NCI-H345 (cell line): ENCODE data around the gene NALCN.

Experiments
- DNase-seq: peaks from one replicate; lab custom pipeline; 2025; lab: John Stamatoyannopoulos, UW

NALCN gene

DNA sequence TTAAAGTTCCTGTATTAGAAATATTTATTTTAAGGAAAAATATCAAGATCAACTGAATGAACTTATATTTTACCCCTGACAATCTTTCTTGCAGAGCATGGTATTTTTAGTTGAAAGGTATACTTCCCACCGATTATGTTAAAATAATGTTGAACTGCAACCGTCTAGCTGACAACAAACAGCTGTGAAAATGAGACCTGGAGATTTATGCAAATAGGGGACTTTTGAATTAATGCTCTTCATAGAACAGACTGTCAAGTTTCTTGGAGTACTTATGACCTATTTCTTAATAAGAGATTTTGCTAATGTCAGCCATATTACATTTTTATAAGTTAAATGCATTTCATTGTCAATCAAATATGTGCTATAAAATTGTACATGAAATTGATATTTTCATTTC lies 210.9 kb downstream of the NALCN start:
- DNase-seq, result no peak

DNA sequence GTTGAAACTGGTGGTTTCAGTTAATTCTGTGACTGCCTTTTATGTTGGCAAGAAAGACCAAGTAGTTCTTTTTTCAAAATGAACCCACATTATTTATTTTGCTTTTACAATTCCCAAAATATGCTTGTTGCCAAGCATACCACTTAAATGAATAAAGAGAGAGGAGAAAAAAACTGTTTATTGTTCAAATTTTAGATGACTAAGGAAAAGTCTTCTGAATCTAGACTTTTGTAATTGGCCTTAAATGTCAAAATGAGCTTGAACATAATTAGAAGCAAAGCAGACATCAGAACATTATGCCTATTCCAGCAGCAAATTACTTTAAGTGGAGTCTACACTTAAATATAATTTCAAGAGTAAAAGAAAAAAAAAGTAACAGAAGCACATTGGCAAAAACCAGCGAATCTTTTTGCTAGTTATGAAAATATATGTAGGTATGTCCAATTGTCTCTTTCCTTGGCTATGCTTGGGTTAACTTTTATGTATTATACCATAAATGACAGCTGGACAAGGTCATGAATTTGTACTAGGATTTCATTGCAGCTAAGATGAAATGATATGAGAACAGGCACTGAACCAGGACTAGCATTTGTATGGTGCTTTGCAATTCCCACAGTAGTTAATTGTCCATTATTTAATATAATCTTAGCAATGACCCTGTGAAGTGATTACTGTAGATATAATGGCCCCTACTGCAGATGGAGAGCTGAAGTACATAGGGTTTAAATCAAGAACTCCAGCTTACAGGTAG lies 211.9 kb downstream of the NALCN start:
- no peak for DNase-seq

DNA sequence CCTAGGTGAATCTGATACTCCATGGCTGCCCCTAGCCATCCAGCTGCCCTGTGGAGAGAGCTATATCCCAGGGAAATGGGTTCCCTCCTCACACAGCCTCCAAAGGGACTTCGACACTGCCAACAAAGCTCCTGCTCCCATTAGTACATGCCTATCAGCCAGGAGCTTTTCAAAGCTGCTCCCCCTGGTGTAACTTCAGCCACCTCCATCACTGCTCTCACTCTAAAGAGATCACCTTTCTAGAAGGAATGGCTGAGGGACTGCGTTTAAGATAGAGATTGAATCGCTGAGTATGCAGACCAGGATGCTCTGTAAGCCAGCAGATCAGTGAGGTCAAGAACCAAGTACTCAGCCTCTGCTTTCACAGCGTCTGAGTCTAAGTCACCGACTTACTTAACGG lies 213.7 kb downstream of the NALCN start:
- DNase-seq, result no peak

DNA sequence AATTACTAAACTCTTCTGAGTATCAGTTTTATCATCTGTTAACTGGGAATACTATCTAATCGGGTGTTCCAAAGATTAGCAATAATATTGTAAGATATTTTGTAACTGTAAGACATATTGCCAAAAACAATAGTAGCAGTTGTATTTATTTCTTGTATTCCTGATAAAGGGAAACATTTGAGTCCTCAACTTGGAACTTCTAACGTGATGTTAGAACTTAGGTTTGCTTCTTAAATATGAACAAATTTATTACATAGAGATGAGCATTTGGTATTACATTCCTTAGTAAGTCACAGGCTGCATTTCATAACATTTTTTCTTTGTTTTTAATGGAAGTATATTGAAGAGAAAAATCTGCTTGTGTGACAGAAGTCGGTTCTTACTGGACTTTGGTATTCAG lies 225.3 kb downstream of the NALCN start:
- no peak for DNase-seq

DNA sequence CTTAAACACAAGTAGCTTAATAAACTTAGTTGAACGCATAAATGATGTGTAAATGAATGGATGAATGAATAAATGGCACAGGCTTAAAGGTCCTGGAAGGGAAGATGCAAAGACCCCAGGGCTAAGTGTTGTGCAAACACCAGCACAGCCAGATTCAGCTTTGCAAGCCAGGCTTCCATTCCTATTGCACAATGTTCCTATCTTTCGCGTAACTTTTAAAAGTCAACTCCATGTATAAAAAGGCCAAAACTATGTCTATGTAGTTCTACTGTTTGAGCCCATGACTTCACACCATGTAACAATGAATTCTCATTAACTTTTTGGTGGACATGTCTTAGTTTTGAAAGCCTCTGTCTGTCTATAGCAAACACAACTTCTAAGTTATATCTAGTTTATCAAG lies 226.0 kb downstream of the NALCN start:
- DNase-seq, result no peak

DNA sequence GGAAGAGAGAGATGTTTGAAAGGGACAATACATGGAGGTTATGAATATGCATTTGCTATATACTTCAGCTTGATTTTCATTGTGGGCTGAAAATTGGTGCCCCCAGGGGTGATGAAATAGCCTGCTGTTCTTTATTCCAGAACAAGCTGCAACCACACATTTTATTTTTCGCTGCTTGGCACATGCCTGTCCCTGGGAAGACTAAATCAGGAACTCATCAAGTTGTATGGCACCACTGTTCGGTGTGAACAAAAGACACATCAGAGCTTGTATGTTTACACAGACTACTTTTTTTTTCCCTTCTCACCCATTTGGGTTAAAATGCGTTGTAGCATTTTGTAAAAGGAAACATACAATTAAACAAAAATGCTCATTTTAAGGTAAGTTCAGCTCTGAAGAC lies 230.7 kb downstream of the NALCN start:
- no peak for DNase-seq

DNA sequence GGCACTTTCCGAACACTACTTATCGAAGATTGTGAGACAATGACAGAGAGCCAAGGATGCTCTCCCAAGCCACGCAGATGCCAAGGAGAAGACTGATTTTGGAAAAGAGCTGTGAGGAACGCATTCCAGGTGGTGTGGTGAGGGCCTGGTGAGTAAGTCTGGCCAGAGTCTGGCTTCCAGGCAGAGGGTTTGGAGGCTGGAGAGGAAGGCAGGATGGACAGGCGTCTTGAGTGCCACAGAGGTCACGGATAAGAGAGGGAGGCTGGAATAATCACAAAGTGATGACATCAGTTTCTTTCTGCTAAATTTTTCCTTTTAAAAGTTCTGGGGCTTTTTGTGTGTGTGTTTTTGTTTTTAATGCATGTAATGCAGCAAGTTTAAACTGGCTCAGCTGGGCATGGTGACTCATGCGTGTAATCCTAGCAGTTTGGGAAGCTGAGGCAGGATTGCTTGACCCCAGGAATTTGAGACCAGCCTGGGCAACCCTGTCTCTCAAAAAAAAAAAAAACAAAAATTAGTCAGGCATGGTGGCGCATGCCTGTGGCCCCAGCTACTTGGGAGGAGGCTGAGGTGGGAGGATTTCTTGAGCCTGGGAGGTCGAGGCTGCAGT lies 235.1 kb downstream of the NALCN start:
- DNase-seq, result no peak

DNA sequence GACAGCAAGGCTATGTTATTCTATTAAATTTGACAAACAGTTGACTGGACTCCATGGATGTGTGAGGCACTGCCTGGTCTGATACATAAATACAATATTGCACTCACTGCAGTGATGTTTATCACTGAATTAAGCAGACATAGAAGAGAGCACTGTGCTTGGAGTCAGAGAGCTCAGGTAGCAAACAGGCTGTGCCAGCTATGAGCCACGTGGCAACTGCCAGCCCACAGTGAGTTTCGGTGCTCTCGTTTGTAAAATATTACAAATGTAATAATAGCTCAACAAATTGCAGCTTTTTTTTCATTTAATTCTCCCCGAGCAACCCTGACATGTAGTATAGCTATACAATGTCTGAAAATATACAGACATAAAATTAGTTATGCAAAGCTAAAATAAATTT lies 237.3 kb downstream of the NALCN start:
- DNase-seq, result no peak

DNA sequence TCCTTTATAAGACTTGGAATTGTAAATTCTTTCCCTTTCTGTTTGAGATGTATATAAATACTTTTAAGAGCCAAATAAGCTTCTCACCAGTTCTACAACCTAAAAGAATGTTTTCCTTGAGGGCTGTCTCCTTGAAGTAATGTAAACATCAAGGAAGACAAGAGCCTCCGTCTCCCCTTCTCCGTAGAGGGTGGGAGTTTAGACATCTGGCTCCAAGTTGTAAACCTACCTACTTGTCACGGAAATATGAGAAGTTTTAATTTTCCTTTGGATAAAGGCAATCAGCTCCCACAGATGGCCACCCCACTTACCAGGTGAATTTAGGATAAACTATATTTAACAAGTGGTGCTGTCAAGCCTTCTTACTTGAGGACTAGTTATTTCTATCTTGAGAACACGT lies 237.9 kb downstream of the NALCN start:
- DNase-seq, result no peak

DNA sequence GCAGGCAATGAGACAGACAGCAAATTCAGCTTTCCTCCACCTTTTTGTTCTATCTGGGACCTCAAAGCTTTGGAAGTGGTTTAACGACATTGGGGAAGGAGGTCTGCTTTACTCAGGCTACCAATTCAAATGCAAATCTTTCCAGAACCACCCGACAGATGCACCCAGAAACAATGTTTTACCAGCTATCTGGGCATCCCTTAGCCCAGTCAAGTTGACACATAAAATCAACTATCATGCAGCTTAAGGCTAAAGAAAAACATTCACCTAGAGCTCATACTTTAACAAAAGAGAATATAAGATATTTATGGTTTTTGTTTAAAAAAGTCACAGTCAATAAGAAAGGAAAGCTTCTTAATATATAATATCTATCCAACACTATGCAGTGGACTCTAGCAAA lies 246.0 kb downstream of the NALCN start:
- DNase-seq, result no peak

DNA sequence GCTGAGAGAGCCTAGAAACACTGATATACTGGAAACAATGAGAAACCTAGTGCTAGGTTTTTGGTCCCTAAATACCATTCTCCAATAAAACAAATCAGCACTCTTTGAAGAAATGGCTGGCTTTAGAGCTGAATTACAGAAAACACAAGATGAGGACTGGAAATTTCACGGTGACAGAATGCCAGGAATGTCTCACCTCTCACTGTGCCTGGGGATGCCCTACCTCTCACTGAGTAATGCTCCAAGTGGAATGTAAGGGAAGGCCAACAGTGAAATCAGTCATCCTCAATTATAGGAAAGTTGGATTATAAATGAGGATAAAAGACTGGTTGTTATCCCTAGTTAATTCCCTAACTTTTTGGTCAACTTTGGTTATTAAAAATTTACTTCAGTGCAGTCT lies 259.0 kb downstream of the NALCN start:
- DNase-seq, result no peak

DNA sequence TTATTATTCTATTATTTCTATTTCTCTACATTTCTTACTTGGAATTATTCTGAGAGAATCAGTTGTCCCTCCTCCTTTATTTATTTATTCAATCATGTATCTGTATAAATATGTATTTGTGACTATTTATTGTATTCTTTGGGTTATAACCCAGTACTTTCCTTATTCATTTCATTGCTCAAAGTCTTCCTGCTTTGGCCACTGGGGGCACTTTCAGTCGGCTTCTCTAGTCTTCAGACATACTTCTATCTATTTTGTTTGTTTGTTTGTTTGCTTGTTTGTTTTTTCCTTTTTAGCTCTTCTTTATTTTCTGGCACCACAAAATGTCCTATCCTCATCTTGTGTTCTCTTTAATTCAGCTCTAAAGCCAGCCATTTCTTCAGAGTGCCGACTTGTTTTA lies 260.4 kb downstream of the NALCN start:
- no peak for DNase-seq

DNA sequence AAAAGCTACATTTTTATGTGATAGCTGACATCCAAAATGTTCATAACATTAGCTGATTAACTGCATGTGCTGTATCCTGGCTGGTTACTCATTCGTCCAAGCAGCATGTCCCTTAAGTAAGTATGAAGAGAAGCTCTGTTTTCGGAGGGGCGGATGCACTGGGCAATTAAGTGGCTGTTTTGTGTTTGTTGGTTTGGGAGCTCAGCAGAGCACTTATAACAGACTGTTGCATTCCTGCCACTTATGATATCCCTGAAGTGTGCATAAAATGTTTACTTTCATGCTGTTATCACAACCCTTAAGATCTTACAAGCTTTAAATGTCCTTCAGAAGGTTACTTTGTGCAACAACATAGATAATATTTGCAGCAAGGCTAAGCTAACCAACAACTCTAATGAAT lies 264.1 kb downstream of the NALCN start:
- peak; percentile 25 for DNase-seq

DNA sequence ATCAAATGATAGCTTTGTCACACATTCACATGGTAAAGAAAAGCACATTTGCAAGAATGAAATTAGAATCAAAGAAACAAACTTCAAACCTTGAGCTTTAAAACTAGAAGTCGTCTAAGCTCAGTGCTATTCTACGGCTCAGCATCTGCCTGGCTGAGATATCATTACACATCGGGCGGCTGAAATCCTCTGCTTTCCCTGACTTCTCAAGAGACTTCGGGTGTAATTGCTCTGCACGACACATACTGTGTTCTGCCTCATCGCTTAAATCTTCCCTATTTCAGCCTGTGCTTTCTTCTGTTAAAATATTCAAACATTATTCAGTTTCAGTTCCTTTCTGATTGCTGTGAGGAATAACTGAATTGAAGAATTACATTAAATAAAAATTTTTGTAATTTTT lies 265.3 kb downstream of the NALCN start:
- DNase-seq, result no peak

DNA sequence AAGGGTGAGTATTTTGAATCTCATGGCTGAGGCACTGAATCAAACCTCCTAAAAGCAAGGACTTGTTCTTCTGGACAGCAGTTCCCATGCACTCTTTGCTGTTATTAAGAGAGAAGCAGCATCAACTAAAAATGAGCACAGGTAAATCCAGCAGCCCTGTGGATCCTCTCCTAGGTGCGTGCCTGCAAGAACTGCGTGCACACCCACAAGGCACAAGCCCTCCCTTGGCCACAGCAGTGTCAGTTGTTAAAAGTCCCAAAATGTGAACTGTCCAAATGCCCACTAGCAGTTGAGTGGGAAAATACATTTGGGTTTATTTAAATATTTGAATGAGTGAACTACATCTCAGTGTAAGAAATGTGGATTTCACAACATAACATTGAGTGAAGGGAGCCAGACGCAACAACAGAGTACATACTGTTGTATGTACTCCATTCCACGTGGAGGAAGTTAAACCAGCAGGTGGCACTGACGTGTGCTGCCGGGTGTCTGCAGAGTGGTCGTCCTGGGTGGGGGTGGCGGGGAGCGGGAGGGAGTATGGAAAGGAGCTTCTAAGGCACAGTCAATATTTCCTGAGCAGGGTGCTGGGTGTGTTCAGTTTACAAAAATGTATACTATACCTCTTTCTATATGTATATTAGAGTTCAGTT lies 266.4 kb downstream of the NALCN start:
- DNase-seq, result peak; percentile 2

DNA sequence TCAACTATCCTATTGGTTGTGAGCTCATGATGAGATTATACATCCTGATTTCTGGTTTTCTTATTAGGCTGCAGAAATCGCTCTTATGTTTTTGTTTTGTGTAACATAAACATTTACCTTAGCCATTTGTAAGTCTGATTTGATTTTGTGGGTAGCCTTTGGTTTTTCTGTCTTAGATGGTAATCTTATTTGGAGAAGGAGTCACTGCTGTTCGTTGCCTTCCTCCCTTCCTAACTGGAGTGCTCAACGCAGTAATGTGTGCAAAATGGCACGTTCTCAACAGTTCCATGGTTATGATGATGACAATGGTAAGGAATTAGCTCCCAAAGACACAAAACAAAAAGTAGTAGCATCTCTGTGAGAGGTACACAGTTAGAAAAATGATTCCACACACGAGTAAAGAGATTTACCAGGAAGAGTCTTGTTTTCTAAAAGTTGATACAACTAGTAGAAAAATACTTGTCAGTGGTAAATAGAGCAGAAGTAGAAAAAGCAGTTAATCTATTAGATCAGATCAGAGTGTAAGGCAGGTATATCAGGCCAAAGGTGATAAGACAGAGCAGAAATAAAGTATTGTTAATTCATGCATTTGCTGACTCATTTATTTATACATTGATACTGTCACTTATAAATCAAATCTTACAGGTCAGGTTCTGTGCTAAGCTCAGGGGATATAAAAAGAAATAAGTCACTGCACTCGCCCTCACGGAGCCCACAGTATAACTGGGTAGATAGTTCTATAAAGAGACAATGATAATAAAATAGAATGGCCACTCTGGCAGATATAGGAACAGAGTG lies 270.0 kb downstream of the NALCN start:
- DNase-seq, result no peak

DNA sequence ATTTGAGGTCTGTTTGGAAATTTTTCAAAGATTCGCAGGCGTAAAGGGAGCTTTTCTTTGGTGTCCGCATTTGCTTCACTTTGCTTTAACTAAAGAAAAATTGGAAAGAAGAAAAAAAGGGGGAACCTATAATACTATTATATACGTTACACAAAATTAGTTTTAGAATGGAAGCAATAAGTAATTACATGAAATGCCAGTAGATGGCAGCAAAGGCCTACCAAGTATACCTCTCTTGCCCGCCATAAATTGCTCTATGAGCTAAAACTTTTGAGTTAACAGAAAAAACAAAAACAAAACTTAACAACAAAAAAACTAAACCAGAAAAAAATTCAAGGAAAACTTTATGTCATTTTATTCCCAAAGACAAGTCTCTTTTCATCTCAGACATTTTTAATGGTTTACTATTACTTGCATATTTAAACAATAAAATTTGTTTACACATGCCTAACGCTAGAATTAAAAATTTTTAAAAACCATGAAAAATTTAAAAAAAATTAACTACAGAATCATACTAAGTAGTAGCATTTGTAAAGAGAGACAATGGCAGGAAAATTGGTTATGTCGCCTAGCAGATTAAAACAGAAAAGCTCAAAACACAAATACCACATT lies 271.4 kb downstream of the NALCN start:
- peak; percentile 70 for DNase-seq

DNA sequence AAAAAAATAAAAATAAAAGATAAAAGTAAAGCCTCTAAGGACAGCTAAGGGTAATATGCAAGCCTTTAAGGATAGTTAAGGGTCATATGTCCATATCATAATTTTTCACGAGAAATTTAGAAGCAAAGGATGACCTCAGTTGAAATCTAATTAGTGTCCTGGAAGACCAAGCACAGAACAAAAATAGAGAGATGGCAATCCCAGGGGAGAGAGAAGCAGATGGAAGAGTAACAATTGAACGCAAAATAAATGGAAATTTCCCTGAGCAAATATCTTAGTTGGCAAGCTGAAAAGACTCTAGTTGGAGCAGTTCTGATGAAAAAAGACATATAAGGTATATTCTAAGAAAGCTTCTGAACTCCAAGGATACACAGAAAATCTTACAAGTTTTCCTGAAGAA lies 275.4 kb downstream of the NALCN start:
- DNase-seq, result no peak

DNA sequence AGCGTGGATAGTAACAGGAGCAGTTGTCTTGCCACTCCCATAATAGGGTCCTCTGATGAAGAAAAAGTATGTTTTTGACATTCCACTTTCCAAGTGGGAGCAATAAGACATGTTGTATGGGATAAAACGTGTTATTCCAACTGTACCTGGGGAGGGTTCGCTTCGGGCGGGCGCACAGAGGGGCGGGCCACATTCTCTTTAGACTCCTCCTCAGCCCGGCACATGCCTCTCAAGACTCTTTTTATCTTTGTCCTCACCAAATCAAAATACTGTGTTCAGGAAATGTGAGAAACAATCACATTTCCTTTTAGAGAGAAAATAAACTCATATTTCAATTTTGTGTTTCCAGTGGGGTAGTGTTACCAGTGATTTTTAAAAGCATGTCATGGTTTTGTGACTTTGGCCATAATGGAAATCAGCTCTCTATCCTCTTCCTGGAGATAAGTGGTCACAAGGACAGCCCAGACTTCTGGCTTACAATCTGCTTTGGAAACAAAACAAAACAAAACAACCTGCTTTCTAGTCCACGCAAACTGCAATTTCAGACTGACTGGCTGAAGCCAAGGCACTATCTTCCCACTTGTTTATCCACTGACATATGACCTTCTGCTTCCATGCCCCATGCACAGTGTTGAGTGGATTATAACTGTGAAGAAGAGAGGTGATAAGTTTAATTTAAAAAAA lies 276.1 kb downstream of the NALCN start:
- no peak for DNase-seq

DNA sequence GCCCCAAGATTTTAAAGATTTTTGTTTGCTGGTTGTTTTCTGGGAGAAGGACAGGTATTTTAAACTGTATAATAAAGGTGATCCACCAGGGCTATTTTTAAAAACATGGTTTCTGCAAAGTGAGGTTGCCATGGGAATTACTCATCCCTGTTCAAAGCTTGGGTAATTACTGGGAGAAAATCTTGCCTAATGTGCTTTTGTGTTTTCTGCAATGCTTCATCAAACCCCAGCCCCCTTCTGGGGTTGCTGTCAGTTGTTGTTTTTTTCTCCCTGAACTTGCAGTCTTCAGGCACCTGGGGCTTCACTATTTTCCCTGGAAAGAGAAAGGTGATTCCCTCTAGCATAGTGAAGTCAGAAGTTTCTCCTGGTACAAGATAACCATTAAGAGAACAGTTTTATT lies 277.2 kb downstream of the NALCN start:
- DNase-seq, result no peak

DNA sequence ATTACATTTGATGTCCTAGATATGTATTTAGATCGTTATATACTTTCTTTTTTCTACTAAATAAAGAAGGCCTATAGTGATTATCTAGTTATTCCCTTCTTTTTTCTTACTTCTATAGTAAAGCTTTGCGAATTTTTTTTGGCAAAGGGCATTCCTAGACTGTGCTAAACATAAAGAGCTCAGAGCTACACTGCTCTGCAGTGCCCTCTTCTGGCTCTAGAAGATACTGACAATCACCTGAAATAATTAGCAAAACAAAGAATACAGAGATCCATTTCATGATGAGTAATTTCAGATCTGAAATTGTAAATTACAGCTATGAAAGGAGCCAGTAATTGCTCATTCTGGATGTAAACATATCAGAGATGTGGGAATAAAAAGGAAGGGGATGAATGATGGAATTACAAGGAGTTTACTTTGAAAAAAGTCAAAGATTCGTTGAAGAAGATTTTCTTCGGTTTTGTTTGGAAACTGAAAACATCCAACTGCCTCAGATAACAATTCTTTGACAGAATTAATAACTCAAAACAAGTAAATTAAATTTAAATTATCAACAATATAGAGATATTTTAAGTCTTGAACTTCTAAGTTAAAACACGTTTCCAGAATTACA lies 288.5 kb downstream of the NALCN start:
- peak; percentile 34 for DNase-seq
